NCI-H187 treated with DMSO at 0.1 percent for 48 hours (cell line): ENCODE results near the gene CEP104.

Experiments used
- DNase-seq: peaks from one replicate; lab custom pipeline; 2025; lab: John Stamatoyannopoulos, UW

Gene CEP104

GRCh38 chr1:3762873-3763228 is 94.2 kb downstream of the CEP104 start:
- no peak for DNase-seq

GRCh38 chr1:3762151-3762872 is 94.7 kb downstream of the CEP104 start:
- DNase-seq, result no peak
